Thoracic aorta endothelial cell (primary cell): ENCODE results near the gene KLHL30. TPM values are rescaled to one million over a fixed set of nuclear protein-coding genes. Genes with fewer than 3 reads are reported as not detected.

Source experiments
- total RNA-seq: library from RNA; depleted of rRNA; stranded (reverse); fragments of >200 nt; gene quantifications from 2 replicates; pipeline ENCODE4 v1.2.3, GENCODE V29; 2012

KLHL30 gene
- not detected in 2 replicates for total RNA-seq

DNA sequence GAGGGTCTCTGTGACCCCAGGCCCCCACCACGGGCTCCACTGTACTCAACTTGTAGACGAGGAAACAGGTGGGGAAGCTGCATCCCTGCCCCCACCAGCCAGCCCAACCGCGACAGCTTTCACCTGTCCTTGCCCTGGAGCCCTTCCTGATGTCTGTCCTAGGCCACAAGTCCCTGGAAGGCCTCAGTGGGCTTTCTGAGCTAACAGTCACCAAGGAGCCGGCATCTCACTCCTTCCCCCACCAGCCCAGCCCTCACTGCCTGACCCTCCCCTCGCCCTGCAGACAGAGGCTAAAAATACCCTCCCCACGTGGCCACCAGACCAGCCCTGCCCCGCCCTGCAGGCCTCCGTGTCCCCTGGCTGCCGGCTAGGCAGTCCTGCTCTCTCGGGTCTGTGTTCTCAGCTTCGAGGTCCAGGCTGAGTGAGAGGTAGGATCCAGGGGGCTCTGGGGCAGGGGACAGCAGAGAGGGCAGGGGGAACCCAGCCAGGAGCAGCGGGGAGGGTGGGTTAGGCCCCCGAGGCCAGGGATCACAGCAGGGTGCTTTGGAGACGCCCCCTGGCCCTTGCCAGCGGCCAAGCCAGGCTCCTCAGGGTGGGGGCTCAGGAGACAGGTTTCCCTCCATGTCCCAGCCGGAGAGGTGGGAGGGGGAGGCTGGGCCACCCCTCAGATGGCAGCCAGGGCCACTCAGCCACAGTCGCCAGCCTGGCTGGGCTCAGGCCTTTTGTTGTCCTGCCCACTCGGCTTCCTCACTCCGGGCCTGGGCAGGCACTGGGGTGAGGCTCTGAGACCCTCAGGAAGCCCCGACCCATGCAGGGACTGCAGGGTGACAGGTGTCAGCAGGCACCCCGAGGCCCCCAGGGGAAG lies at the start of gene KLHL30:
Gene KLHL30 (plus strand): TSS at position 338 of the 865 bp plus-strand sequence. CDS start 2,087 bp downstream, outside the sequence.

DNA sequence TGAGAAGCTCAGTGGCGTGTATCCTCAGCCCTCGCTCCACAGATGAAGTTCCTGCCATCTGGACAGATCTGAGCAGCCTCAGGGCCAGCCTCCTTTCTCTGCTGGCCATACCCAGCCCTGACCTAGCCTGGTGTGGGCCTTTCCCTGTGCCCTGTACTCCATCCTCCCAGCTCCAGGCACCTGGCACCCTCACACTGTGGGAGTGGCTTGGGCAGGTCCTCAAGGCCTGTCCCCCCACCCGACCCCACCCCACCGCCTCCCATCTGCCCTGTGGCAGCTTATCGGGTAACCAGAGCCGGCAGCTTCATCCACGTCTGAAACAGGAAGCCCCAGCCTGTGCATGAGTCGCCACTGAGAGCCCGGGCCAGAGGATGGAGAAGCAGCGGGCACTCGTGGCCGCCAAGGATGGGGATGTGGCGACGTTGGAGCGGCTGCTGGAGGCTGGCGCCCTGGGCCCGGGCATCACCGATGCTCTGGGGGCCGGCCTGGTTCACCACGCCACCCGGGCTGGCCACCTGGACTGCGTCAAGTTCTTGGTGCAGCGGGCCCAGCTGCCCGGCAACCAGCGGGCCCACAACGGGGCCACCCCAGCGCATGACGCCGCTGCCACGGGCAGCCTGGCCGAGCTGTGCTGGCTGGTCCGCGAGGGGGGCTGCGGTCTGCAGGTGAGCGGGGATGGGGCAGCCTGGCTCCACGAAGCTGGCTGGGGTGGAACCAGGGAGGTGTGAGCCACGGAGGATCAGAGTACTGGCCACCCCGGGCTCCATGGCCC lies 38.2 kb upstream of the KLHL30 start, which contains the start of gene ESPNL:
Gene ESPNL (plus strand): TSS at position 292 of the 772 bp plus-strand sequence. CDS start 80 bp downstream, at position 372.

GRCh38 chr2:238158509-238159070 lies 20.1 kb downstream of the KLHL30 start, which contains the start of gene ERFE:
Gene ERFE (plus strand): TSS chr2:238158970. CDS start chr2:238159008, 38 bp downstream.

Other genes starting within 250 kb of the KLHL30 start
- gene UBE2F, start 171.7 kb upstream of the KLHL30 start, total RNA-seq: 61.4 and 63.2 TPM in 2 replicates
- gene SCLY, start 77.7 kb upstream of the KLHL30 start, total RNA-seq: 23.0 and 26.3 TPM in 2 replicates
- gene ESPNL, start 38.3 kb upstream of the KLHL30 start, total RNA-seq: under 0.01 TPM in 1 of 2 replicates, not detected in the other
- gene ERFE, start 20.3 kb downstream of the KLHL30 start, total RNA-seq: 0.79 and 1.2 TPM in 2 replicates
- gene ILKAP, start 65.0 kb downstream of the KLHL30 start, total RNA-seq: 28.6 and 32.8 TPM in 2 replicates
- gene HES6, start 101.4 kb downstream of the KLHL30 start, total RNA-seq: 4.7 and 4.8 TPM in 2 replicates
- gene PER2, start 149.9 kb downstream of the KLHL30 start, total RNA-seq: 2.7 and 2.8 TPM in 2 replicates
- 8.5 and 10.4 TPM in 2 replicates for gene TRAF3IP1, start 181.8 kb downstream of the KLHL30 start, total RNA-seq